ENCODE measurements around the gene ARHGEF6.

The ARHGEF6 gene

GRCh38 chrX:136643243-136643642, 137.5 kb downstream of the ARHGEF6 start:
- DNase-seq = no peak

- no peak for DNase-seq
These were observed 141.1 kb downstream of the ARHGEF6 start for GRCh38 chrX:136639506-136640176.

- DNase-seq = no peak
These were observed 144.6 kb downstream of the ARHGEF6 start for GRCh38 chrX:136636121-136636520.

- DNase-seq = no peak
These were observed 145.5 kb downstream of the ARHGEF6 start for GRCh38 chrX:136635235-136635634.

GRCh38 chrX:136630881-136631280, 149.9 kb downstream of the ARHGEF6 start:
- no peak for DNase-seq

- DNase-seq = no peak
These were observed 151.5 kb downstream of the ARHGEF6 start for GRCh38 chrX:136629084-136629750.

- no peak for DNase-seq
These were observed 153.3 kb downstream of the ARHGEF6 start for GRCh38 chrX:136627409-136627808.

- no peak for DNase-seq
These were observed 153.8 kb downstream of the ARHGEF6 start for GRCh38 chrX:136626891-136627290.

DNA sequence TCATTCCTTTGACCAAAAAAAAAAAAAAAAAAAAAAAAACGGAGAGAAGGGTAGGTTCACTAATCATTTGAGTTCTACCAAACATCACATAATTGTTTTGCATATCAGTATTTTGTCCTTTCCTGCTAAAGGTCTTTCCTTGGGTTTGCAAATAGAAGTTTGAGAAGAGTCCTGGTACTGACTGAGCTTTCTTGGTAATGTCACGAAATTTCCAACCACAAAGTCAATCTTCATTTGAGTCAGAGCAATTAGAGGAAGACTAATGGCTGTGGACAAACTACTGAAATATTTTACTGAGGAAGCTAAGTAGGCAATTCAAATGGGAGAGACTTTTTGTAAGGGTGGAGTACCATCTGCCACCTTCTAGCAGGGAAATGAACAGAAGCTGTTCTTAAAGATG, 154.5 kb downstream of the ARHGEF6 start:
- no peak for DNase-seq

GRCh38 chrX:136625246-136625645, 155.5 kb downstream of the ARHGEF6 start:
- DNase-seq = no peak

DNA sequence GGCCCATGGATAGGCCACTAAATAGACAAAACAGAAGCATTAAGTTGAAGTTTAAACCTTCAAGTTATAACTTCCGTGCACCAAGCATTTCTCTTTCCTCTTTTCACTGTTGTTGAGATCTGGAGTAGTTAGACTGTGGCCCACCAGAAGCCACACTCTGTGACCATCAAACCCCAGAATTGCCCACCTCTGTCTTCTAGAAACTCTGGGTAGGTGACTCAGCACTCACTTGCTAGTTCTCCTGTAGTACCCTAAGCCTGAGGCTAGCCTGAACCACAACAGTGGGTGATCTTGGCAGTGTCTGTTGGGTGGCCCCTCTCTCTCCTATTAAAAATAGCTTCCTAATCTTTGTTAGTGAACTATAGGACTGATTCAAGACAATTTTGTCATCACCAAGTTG, 157.3 kb downstream of the ARHGEF6 start:
- no peak for DNase-seq

DNA sequence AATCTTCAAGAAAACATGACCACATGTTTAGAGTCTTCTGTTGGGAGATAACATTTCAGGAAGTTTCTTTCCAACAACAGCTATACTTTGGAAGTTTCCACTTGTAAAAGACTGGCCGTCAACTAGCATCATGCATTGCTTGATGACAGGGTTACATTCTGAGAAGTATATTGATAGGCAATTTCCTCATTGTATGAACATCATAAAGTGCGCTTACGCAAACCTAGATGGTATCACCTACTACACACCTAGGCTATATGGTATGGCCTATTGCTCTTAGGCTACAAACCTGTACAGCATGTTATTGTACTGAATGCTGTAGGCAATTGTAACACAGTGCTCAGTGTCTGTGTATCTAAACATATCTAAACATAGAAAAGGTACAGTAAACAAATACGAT, 158.2 kb downstream of the ARHGEF6 start:
- no peak for DNase-seq

DNA sequence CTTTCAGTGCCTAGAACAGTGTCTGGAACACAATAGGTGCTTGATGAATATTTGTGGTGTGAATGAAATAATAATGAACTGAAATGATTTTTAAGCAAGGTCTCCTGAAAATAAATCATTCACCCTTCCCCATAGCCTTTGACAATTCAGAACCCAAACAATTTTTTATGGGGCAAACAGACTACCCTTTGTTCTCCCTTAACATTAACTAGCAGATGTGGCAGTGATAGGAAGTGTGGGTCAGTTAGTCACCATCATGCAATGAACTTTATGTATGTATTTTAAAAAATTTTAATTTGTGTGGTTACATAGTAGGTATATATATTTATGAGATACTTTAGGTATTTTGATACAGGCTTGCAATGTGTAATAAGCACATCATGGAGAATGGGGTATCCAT, 160.0 kb downstream of the ARHGEF6 start:
- DNase-seq = no peak

GRCh38 chrX:136619899-136620505, 160.7 kb downstream of the ARHGEF6 start:
- DNase-seq = no peak

DNA sequence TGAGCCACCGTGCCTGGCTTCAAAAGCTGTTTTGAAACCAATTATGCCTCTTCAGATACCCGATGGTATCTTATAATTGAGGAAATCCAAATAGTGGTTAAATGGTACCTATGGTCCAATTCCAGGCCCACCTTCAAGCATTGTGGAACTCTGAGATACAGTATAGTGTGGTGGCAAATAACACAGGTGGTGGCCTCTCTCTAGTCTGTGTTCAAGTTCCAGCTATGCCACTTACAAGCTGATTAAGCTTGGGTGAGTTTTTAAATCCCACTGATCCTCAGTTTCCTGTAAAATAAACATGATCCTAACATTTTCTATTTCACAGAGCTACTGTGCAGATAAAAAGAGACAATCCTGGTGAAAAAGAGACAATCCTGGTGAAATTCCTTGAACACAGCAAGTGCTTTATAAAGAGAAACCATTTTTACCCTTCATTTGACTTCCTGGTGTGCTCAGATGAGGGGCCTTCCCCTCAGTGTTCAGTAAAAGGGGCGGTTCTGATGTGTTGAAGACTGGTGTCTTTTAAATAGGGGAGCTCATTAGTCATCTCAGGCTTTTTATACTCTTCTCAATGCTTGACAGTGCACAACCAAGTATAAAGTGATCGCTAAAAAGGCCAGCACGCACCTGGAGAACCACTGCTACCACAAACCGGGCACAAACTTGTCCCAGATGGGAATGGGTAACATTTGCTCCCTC, 163.6 kb downstream of the ARHGEF6 start:
- DNase-seq = no peak

Data from islet precursor cell (in vitro differentiated cells).